Measurements from ENCODE around the gene SEPSECS.

The SEPSECS gene

DNA sequence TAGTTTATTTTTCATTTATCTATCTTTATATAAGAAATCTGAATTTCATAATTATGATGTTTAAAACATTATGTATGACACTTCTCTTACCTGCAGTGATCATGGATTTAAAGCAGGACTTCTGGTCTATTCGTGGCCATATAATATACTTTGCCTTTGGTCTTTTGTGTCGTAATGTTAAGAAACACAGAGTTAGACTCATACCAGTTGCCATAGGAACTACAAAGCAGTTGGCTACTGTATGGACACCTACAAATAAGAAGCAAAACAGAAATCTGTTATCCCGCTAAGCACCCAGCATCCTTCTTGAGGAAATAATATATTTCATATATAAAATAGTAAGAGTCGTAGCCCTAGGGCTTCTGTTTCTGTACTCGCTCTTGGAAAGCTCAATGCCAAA lies 4.3 kb downstream of the SEPSECS start:
- DNase-seq (ENCODE audit: low read depth) = no peak

DNA sequence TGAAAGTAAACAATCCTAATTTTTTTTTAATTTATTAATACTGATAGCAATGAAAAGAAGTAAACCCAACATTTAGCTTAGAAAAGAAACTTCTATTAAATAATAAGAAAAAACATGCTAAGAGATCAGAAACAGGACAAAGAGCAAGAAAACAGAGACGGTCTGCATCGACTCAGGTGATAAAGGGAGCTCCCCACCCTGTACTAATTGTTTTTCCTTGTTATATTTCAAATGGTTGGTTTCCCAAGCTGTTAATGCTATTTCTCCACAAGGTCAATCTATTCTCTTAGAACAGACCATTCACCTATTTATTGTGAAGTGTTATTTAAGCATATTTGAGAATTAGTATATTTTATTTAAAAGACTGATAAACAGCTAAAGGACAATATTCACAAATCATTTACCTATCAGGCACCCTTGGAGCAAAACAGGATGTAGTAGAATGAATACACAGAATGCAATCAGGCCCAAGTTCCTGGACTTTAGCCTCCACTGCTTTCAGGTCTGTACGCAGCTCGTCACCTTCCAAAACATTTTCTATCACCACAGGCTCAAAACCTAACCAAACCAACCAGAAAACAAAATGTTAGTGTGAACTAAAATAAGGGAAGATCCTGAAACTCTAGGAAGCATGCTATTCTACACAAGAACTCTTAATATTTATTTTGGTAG lies 5.5 kb downstream of the SEPSECS start:
- DNase-seq (ENCODE audit: low read depth) = no peak

DNA sequence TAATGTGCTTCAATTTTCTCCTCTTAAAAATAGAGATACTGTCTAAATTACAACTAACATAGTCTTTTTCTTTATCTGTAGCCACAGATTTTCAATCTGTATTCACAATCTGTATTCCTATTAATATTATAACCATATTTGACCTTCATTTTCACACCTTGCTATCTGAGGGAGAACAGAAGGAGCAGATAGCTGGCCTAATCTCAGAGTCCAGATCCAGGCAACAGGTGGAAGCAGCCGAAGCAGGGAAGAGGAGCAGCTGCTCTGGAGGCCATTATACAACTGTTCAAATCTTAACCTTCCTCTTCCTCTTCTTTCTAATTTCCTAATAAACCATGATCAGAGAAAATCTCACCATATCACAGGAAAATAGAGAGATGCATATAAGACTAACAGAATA lies 14.2 kb downstream of the SEPSECS start:
- DNase-seq (ENCODE audit: low read depth) = no peak

DNA sequence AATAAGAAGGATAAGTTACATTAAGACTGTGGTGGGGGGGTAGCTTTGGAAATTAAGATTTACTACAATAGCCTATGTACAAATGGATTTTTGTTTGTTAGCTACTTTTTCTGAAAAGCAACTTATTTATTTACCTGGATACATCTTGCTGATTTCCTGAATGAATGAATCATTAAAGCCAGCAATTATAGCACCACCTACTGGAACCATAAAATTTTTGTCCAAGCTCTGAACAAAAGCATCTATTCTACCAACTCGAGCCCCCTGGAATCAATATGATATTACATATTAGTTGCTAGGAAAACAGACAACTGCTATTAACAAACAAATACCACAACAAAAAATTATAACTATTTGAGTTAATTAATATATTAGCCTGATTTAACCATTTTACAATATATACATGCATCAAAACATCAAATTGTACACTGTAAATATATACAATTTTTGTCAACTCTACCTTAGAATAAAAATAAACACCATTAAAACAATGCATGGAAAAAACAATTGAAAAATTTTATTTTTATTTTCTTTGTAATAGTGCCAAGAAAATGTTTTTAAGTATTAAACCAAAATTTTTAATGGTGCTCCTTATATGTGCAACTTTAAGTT lies 15.3 kb downstream of the SEPSECS start:
- DNase-seq (ENCODE audit: low read depth) = no peak

DNA sequence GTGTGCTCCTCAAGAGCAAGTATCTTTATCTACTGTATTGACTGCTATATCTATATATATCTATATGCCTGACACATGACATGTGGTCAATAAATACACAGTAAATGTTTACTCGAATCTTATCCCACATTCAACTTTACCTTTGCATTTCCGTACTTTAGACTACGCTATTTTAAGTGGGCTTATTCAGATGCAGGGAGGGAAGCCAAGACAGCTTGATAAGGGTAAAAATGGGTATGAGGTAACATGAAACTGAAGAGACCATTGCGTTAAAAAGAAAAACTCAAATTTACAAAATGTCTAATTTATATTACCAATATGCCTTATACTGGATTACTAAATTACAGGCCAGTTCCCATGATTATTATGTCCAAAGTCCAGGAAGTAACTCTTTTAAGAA lies 17.8 kb downstream of the SEPSECS start:
- DNase-seq (ENCODE audit: low read depth) = no peak

DNA sequence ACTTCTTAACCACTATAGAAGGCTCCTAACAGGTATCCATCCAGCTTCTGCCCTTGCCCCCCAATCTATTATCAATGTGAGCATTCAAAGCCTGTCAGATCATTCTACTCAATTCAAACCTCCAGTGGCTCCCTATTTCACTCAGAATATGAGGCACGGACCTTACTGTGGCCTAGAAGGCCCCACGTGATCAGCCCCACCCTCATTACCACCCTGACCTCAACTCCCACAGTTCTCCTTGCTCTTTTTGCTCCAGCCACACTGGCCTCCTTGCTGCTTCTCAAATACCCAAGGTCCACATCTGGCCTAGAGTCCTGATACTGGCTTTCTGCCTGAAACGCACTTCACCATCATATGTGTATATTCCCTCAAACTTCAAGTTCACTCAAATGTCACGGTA lies 18.7 kb downstream of the SEPSECS start:
- DNase-seq (ENCODE audit: low read depth) = no peak

DNA sequence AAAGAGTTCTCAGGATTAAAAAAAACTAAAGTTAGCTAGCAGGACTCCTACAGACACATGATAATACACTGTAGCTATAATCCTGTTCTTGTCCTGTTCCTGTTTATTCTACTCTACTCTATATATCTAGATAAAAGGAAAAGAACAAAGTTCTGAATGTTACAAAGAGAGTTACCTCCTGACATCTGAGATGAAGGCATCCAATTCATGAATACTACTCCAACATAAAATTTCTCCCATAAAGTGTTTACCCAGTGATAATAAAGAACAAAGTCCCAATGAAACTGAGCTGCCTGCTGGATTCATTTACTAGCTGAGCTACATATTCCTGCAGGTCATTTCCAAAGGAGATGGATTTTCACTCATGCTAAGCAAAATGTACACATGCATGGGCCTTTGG lies 27.1 kb downstream of the SEPSECS start:
- no peak for DNase-seq (ENCODE audit: low read depth)

DNA sequence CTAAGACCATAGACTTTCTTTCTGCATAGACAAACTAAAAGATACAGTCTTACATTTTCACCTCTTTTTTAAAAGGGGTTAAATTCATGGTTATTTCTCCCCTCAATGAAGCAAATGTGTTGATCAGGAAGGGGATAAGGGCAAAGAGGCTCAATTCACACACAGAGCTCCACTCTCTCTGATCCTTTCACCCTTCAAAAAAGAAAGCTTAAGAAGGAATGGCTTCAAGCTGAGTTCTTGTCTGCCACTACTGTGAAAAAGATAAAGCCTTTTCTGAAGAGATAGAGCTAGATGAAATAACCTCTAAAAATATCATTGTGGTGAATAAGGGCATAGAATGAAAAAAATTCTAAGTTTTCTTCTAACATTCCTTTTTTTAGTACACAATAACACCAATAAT lies 28.3 kb downstream of the SEPSECS start:
- DNase-seq (ENCODE audit: low read depth) = no peak

DNA sequence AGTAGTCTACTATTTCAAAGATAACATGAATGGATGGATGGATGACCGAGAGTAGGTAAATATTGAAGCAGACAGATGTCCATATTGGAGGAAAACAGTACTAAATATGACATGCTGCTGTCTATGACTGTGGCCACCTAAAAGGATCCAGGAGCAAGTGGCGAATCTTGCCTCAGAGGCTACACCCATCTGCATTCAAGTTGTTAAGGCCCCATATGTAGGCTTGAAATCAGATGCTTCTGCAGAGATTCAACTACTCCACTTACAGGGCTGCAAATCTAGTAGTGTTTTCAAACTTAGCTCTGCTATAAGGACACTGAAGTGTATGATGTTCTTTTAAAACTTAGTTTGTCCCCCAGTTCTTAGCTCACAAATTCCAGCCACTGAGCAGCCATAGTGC lies 28.9 kb downstream of the SEPSECS start:
- no peak for DNase-seq (ENCODE audit: low read depth)

DNA sequence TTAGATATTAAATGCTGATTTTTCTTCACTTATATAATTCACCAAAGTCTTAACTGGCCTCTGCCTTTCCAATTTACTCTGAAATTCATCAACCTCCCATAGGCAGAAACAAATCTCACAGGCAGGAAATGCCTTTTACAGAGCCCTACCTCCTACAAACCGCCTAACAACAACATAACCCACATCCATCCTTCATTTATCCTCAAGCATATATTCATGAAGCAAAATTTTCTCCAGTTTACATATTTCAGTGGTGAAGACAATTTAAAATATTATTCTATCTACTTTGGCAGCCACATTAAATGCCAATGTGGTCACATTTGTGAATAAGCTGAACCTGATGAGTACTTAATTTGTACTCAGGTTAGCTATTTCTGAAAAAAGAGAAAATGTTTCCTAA lies 30.3 kb downstream of the SEPSECS start:
- DNase-seq (ENCODE audit: low read depth) = no peak

DNA sequence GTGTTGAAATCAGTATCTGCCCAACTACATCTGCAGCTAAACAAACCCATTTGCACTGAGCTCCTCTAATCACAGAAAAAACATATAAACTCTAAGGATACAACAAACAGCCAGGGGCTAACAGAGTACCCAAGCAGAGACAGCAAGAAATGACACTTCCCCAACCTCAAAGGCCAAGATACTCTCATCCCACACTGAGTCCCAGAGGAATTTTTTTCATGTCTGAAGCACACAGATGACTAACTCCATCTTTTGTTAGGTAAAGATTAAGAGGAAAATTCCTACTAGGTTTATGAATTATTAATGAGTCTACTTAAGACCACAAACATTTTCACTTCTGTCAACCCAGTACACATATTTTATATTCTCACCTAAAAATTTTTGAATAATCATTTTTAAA lies 31.6 kb downstream of the SEPSECS start:
- no peak for DNase-seq (ENCODE audit: low read depth)

DNA sequence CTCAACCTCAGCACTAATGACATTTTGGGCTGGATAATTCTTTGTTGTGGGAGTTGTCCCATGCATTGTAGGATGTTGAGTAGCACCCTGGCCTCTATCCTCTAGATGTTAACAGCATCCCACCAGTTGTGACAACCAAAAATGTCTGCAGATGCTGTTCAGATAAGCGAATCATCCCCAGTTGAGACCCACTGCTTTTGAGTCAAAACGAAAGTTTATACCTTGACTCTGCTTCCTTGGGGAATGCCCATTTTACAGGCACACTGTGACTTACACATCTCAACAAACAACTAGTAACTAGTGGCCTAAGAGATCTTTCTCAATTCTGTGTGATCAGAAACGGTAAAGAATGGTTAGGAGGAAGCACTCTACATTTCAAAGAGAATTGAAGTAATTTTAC lies 37.0 kb downstream of the SEPSECS start:
- no peak for DNase-seq (ENCODE audit: low read depth)

DNA sequence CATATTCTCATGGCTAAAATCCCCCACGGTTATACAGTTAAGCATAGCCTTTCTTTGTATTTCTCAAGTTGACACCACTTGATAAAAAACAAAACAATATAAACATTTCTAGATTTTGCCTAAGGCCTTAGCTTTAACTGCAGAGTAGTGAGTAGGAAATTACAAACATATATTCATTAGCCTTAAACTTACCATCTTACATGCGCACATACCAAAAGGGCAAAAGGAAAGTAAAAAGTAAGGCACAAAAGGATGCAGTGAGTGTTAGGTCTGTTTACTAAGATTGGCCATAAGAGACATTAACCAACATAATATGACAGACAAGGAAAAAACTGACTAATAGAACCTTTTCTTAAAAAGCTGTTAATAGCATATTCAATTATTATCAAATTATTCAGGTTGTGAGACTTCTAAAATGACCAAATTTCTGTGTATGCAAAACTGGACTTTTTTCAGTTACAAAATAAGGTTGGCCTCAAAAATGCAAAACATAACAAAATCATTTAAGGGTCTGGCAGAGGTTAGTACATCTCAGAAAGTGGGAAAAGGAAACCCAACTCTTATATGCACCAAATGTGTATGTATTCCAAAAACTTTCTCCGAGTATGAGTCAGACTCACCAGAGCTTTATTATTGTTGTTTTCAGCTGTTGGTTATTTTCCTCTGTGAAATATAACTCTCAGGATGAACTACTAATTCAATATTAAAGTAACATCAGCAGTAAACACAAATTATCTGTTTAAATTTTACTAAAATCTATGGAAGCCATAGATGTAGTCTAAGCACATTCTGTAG lies 39.9 kb downstream of the SEPSECS start:
- DNase-seq (ENCODE audit: low read depth) = no peak

DNA sequence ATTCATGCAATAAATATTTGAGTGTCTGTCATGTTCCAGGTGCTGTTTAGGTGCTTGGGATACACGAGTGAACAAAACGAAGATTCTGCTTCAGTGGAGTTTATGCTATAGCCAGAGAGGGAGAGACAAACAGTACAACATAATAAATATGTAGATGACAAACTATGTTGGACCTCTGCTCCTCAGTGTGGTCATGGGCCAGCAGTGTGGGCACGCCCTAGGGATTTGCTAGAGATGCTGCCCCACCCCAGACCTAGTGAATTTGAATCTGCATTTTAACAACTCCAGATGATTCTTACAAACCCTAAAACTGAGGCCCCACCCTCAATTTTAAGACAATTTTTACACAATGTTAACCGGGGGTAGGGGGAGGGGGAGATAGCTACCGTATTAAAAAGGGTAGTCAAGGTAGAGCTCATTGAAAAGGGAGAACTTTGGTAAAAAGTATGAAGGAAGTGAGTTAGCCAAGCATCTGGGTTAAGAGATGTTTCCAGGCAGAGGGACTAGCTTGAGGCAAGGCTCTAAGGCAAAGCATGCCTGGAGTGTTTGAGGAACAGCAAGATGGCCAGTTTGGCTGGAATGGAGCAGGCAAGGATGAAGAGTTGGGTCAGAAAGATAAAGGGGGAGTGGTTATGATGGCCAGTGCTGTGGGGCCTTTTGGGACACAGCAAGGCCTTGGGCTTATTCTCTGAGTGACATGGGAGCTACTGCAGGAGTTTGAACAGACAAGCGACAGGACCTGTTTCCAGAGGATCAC lies 42.4 kb downstream of the SEPSECS start:
- DNase-seq (ENCODE audit: low read depth) = no peak

DNA sequence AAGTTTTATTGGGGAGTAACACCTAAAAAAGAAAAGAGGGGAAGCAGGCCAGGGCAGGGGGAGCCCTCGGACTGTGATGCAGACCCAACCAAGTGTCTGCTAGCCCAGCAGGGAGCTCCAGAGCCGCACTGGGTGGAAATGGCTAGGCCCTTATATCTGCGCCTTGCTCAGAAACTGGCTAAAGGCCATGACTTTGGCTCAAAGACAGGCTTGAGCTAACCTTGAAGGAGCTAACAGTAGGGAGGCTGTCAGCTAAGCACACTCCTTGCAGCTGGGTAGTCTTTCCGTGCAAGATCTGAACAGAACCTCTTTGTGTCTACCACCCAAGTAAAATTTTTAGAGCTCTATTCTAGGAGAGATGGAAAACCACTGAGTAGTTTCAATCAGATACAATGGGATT lies 43.0 kb downstream of the SEPSECS start:
- no peak for DNase-seq (ENCODE audit: low read depth)

DNA sequence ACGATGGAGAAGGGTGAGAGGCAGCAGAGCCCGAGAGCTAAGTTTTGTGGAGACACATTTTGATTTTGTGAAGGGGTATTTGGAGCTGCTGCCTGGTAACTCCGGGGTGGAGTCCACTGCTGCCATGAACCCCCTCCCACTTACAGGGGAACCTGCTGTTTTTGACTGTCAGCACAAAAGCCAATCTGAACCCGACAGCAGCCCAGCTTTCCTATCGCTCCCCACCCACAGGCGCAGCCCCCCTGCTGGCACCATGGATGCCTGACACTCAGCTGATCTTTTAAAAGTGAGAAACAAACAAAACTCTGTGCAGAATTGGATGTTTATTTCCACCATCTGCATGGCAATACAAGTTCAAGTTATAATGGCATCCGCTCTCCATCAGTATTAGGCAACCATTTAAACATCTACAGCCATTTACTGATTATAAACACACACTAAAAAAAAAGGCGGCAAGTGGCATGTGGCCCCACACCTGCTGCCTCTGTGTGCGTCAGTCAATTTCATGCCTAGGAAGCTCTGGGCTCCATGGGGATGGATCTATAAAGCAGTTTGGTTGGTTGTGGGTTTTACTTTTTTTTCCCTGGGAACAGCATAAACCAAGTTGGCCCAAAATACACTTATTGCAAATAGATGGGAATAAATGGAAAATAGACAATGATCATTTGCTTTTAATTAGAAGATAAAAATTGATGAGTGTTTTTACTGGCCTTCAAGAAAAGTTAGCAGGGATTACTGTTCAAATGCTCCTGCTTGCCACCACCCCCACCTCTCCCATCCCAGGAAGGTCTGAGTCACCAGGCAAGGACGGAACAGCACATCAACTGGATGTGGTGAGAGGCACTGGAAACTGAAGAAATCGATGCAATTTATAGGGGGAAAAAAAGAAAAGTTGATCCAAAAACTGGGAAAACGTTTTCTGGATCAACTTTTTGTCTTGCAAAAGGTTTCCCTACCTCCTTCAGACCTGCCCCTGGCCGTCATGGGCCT lies 46.0 kb downstream of the SEPSECS start:
- DNase-seq (ENCODE audit: low read depth) = no peak

DNA sequence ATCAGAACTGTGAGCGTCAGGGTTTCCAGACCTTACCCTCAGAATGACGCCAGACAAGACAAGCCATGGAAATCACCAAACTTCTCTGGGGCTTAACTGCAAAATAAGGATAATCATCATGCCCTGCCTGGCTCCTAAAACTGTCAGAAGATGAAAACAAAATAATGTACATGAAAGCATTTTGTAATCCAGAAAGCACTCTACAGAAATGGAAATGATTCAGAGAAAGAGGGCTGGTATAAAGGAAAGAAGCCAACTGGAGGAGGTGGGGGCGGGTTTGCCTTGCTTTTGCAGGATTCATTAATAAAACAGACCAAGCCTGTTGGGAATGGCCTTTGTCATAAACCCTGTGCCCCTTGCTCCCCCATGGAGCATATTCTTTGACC lies 47.3 kb downstream of the SEPSECS start:
- no peak for DNase-seq (ENCODE audit: low read depth)

DNA sequence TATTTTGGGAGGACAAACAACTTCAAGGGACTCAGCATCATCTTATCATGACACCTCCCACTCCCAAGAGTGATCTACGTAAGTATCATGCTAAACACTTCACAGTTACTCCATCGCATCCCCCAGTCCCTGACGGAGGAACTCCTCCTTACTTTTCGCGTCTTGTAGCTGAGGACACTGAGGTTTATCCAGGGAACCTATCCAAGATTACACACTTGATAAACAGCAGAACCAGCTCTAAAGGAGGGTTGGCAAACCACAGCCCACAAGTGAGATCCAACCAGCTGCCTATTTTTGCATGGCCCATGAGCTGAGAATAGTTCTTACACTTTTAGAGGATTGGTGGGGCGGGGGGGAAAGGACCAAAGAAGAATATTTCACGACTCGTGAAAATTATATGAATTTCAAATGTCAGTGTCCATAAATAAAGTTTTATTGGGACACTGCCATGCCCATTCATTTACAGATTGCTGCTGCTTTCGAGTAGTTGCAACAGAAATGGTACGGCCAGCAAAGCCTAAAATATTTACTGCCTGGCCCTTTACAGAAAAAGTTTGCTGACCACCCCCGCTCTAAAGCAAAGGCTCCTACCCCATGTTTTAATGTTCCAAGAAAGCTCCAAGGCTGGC lies 47.8 kb downstream of the SEPSECS start:
- DNase-seq (ENCODE audit: low read depth) = no peak

DNA sequence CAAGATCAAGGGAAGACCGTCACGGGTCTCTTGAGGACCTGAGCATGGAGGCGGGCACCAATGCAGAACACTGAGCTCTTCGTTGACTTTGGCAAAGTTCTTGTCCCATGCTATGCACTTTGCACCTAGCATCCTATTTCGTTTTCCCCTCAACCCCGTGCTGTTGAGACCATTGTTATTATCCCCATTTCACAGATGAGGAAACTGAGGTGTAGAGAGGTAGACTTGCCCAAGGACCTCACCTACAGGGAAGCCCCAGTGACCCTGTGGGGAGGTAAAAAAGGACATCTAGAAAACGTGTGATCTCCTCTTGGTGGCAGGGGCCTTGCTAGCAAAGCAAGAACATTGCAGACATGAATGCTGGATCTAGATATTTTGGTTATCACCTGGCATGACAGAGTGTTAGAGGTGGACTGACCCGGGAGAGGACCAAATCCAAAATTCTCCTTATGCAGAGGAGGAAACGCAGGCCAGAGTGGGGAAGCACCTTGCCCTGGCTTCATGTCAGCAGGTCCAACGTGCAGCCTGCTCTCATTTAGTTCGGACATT lies 48.5 kb downstream of the SEPSECS start:
- DNase-seq (ENCODE audit: low read depth) = no peak

DNA sequence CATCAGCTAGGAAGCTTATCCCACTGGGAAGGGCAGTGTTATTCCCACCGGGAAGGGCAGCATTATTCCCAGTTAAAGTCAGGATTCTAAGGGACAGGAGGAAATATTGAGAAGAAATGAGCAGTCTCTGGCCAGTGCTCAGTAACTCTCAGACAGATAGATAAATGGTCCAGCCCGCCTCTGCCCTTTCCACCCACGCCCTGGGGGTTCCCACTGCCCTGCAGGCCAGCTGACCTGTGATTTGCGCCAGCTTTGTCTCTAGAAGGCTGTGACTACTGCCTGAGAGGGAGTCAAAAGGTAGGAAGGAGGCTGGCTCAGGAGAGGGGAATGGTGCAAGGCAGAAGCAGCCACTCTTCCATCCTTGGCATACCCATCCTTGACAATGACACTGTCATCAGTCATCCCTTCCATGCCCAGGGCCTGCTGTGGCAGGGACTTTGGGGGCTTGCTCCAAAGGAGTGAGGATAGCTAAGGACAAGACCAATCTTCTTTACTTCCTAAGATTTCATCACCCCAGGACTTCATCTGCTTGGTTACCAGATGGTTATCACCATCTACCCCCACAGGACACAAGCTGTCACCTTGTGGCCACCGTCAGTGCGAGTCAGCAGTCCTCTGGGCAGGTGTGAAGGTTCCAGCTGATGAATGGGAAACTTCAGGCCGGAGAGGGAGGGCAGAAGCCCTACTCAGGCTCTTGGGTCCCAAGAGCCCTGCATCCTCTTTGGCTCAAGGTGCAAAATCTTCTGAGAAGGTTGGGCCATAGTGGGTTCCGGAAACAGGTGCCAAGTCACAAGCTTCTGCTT lies 49.5 kb downstream of the SEPSECS start:
- DNase-seq (ENCODE audit: low read depth) = no peak
